Central memory CD8-positive, alpha-beta T cell (primary cell): Measurements from ENCODE around the gene MDFI.

Source experiments
- ATAC-seq: fragments of 150-1000 bp; cut with Tn5 transposase; replicated peaks from 2 replicates; pipeline ENCODE4 v1.10.0; 2022; ENCODE audit warnings: mild to moderate bottlenecking, moderate FRiP score, moderate number of reproducible peaks; ENCODE audit not compliant: poor library complexity, severe bottlenecking; ENCODE audit errors: extremely low read depth
- DNase-seq, 2 donors: peaks; one replicate each; pipeline ENCODE4 v3.0.0; 2021; ENCODE audit warnings: low spot score in 2 of 2
- H3K27ac Mint-ChIP-seq: one replicate; pipeline ENCODE4 v1.8.0; 2022; ENCODE audit warnings: low read depth, mild to moderate bottlenecking, moderate library complexity, mixed read lengths
- H3K27me3 Mint-ChIP-seq: one replicate; pipeline ENCODE4 v1.8.0; 2022; ENCODE audit warnings: mixed read lengths
- H3K36me3 Mint-ChIP-seq: one replicate; pipeline ENCODE4 v1.8.0; 2022; ENCODE audit warnings: mild to moderate bottlenecking, moderate library complexity, mixed read lengths; ENCODE audit not compliant: insufficient read depth
- H3K4me1 Mint-ChIP-seq: one replicate; pipeline ENCODE4 v1.8.0; 2022; ENCODE audit warnings: mixed read lengths
- H3K4me3 Mint-ChIP-seq: one replicate; pipeline ENCODE4 v1.8.0; 2022; ENCODE audit warnings: mild to moderate bottlenecking, moderate library complexity, mixed read lengths
- H3K9me3 Mint-ChIP-seq: one replicate; pipeline ENCODE4 v1.8.0; 2022; ENCODE audit warnings: mixed read lengths

The MDFI gene

GRCh38 chr6:41649596-41649995 lies 11.3 kb downstream of the MDFI start:
- DNase-seq, result no peak
- Mint-ChIP-seq H3K4me3 (no peak overlapping the region), H3K27ac (no peak overlapping the region), H3K4me1 (no peaks in the 10 kb centered on the region), H3K27me3 (peaks cover 36% of the 10 kb centered on the region), H3K9me3 (no peaks in the 10 kb centered on the region), H3K36me3 (peaks cover 2% of the 10 kb centered on the region)
- no peak for ATAC-seq

DNA sequence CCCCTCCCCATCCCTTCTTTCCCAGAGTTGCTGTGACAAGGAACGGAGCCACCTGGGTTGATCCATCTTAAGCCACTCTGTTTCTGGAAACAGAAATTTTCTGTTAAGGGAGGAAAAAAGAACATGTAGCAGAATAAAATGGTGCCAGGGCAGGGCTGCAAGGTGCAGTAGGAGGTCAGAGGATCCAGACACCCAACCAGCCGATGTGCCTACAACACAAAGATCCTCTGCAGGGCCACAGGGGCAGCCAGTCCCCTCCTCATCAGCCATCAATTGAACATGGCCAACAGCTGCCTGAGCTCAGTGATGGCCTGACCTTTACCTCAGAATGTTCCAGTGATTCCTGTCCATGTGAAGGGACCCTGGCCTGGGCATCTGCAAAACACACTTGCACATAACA lies 11.9 kb downstream of the MDFI start:
- DNase-seq, result no peak
- no peak overlapping the region for H3K27ac Mint-ChIP-seq
- H3K4me3 Mint-ChIP-seq, result no peak overlapping the region
- peaks cover 39% of the 10 kb centered on the region for H3K27me3 Mint-ChIP-seq
- no peaks in the 10 kb centered on the region for H3K4me1 Mint-ChIP-seq
- H3K36me3 Mint-ChIP-seq, result peaks cover 2% of the 10 kb centered on the region
- no peaks in the 10 kb centered on the region for H3K9me3 Mint-ChIP-seq
- ATAC-seq, result no peak

GRCh38 chr6:41651246-41651961 lies 13.1 kb downstream of the MDFI start:
- Mint-ChIP-seq H3K36me3 (no peaks in the 10 kb centered on the region), H3K27me3 (peaks cover 39% of the 10 kb centered on the region), H3K4me3 (no peak overlapping the region), H3K9me3 (no peaks in the 10 kb centered on the region), H3K27ac (no peak overlapping the region), H3K4me1 (no peaks in the 10 kb centered on the region)
- DNase-seq (no peak), ATAC-seq (no peak)

DNA sequence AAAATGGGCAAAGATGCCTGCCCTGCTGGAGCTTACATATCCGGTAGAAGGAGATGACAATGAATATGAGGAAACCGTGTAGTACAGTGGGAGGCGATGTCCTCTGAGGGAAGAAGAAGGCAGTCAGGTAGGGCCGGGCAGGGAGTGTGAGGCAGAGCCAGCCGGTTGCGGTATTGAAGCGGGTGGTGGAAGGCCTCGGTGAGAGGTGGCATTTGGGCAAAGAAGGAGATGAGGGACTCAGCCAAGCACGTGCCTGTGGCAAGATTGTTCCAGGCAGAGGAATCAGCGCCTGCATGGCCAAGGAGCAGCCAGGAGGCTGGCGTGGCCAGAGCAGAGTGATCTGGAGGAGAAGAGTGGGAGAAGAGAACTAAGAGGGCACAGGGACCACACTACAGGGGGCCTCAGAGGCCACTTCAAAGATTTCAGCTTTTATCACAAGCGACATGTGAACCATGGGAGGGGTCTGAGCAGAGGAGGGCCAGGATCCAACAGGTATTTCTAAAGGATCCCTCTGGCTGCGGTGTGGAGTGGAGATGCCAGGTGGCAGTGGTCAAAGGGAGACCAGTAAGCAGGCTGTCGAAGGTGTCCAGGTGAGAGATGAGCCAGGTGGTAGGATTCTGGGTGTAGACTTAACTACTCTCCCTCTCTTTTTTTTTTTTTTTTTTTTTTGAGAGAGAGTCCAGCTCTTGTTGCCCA lies 13.8 kb downstream of the MDFI start:
- Mint-ChIP-seq H3K4me3 (no peak overlapping the region), H3K9me3 (no peaks in the 10 kb centered on the region), H3K4me1 (no peaks in the 10 kb centered on the region), H3K27ac (no peak overlapping the region), H3K36me3 (no peaks in the 10 kb centered on the region), H3K27me3 (peaks cover 41% of the 10 kb centered on the region)
- ATAC-seq, result no peak
- no peak for DNase-seq

DNA sequence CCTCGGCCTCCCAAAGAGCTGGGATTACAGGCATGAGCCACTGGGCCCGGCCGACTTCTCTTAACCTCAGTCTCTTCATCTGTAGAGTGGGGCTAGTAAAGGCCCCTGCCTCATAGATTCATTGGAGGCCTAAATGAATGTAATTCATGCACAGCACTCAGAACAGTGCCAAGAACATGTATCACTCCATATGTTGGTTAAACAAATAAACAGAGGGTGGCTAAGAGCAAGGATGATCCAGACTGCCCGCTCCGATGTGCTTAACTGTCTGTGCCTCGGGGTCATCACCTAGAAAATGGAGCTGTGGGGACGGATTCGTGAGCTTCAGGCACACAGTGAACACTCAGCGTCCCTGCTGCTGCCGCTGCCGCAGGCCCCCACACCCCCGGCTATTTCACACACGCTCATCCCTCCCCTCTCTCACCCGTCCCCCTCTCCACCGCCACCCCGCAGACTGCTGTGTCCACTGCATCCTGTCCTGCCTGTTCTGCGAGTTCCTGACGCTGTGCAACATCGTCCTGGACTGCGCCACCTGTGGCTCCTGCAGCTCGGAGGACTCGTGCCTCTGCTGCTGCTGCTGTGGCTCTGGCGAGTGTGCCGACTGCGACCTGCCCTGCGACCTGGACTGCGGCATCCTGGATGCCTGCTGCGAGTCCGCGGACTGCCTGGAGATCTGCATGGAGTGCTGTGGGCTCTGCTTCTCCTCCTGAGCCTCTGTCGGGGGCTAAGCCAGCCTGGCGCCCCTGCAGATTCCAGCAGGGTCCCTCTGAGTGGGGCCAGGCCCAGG lies 14.8 kb downstream of the MDFI start:
- Mint-ChIP-seq H3K4me3 (no peak overlapping the region), H3K9me3 (no peaks in the 10 kb centered on the region)
- no peak for DNase-seq

GRCh38 chr6:41653691-41654090 lies 15.4 kb downstream of the MDFI start:
- no peak for DNase-seq
- no peaks in the 10 kb centered on the region for H3K36me3 Mint-ChIP-seq
- H3K4me1 Mint-ChIP-seq, result no peaks in the 10 kb centered on the region
- H3K4me3 Mint-ChIP-seq, result no peak overlapping the region
- H3K27me3 Mint-ChIP-seq, result peaks cover 56% of the 10 kb centered on the region
- no peak for ATAC-seq
- no peak overlapping the region for H3K27ac Mint-ChIP-seq
- no peaks in the 10 kb centered on the region for H3K9me3 Mint-ChIP-seq

More for the DNA sequence above, 14.8 kb downstream of the MDFI start:
- no peaks in the 10 kb centered on the region for H3K4me1 Mint-ChIP-seq
- no peak for ATAC-seq
- H3K27me3 Mint-ChIP-seq, result peaks cover 50% of the 10 kb centered on the region
- no peak overlapping the region for H3K27ac Mint-ChIP-seq
- H3K36me3 Mint-ChIP-seq, result no peaks in the 10 kb centered on the region

DNA sequence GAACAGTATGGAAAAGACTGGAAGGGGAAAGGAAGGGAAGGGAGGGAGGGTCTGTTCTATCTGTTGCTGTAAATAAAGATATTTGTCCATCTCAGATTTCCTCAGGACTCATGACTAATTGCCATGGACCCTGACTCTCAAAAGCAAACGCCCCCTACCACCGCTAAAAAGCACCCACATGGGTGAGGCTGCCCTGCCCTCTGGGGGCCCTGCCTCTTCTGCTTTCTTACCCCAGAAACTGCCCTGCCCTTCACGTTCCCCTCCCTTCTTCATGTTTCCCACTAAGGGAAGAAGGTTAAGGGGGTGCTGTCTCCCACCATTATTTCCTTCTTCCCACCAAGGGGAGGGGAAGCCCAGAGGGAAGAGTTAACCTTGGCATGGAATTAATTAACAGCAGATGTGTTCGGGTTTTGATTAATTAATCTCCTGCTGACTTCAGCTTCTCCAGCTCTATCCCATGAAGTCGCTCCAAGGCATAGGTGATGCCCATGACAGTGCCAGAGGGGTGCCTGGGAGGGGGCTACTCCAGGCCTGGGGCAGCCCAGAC lies 16.0 kb downstream of the MDFI start:
- peaks cover 62% of the 10 kb centered on the region for H3K27me3 Mint-ChIP-seq
- H3K9me3 Mint-ChIP-seq, result no peaks in the 10 kb centered on the region
- no peaks in the 10 kb centered on the region for H3K36me3 Mint-ChIP-seq
- no peak for ATAC-seq
- no peaks in the 10 kb centered on the region for H3K4me1 Mint-ChIP-seq
- no peak overlapping the region for H3K27ac Mint-ChIP-seq
- H3K4me3 Mint-ChIP-seq, result no peak overlapping the region
- no peak for DNase-seq

GRCh38 chr6:41654698-41655151 lies 16.5 kb downstream of the MDFI start:
- Mint-ChIP-seq H3K27me3 (peaks cover 67% of the 10 kb centered on the region), H3K27ac (no peak overlapping the region), H3K36me3 (no peaks in the 10 kb centered on the region), H3K9me3 (no peaks in the 10 kb centered on the region), H3K4me1 (no peaks in the 10 kb centered on the region), H3K4me3 (no peak overlapping the region)
- DNase-seq (no peak), ATAC-seq (no peak)

- no peaks in the 10 kb centered on the region for H3K9me3 Mint-ChIP-seq
- DNase-seq (no peak), ATAC-seq (no peak)
- no peak overlapping the region for H3K27ac Mint-ChIP-seq
- no peak overlapping the region for H3K4me3 Mint-ChIP-seq
- H3K36me3 Mint-ChIP-seq, result no peaks in the 10 kb centered on the region
- H3K4me1 Mint-ChIP-seq, result no peaks in the 10 kb centered on the region
- peaks cover 69% of the 10 kb centered on the region for H3K27me3 Mint-ChIP-seq
These were observed 16.9 kb downstream of the MDFI start for GRCh38 chr6:41655176-41655575.

GRCh38 chr6:41655646-41656001 lies 17.4 kb downstream of the MDFI start:
- H3K9me3 Mint-ChIP-seq, result no peaks in the 10 kb centered on the region
- peaks cover 73% of the 10 kb centered on the region for H3K27me3 Mint-ChIP-seq

DNA sequence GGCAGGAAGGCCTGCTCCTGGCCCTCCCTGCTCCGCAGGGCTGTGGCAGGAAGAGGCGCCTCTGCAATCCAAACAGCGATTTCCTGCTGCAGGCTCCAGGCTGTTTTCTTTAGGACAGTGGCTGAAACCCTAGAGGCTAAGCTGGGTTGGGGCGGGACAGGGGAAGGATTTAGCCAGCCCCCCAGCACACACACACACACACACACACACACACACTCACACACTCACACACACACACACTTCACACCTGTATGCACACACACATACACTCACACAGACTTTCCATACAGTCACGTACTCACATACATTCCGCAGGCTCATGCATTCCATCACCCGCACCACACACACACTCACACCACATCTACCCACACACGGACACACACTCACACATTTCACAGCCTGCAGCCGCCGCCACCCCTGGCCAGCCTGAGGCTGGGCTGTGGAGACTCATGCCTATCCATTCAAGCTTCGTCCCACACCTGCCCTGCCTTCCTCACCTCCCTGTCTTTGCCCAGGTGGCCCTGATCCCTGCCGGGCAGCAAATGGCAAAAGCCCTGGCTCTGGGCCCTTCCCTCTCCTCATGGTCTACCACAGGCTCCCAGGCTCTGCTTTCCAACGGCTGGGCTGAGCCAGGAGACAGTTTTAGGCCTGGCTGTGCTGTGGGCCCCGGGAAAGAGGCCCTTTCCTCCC lies 17.9 kb downstream of the MDFI start:
- Mint-ChIP-seq H3K27ac (no peak overlapping the region), H3K9me3 (no peaks in the 10 kb centered on the region), H3K4me3 (no peak overlapping the region), H3K4me1 (no peaks in the 10 kb centered on the region), H3K36me3 (no peaks in the 10 kb centered on the region), H3K27me3 (peaks cover 78% of the 10 kb centered on the region)
- ATAC-seq, result no peak
- no peak for DNase-seq

More at GRCh38 chr6:41655646-41656001, 17.4 kb downstream of the MDFI start:
- DNase-seq (no peak), ATAC-seq (no peak)
- no peaks in the 10 kb centered on the region for H3K4me1 Mint-ChIP-seq
- H3K27ac Mint-ChIP-seq, result no peak overlapping the region
- no peak overlapping the region for H3K4me3 Mint-ChIP-seq
- H3K36me3 Mint-ChIP-seq, result no peaks in the 10 kb centered on the region
